Left hindlimb (tissue), 1 donor: ENCODE data around the gene IP6K1.
"Not testable (repeated sequence)": the region's sequence is repeated elsewhere in the genome, so short reads cannot be mapped to it uniquely, and the experiment has no call there.

ENCODE experiments used
- DNase-seq: peaks from one replicate; pipeline ENCODE4 v3.0.0-alpha.2; 2018

Gene IP6K1

DNA sequence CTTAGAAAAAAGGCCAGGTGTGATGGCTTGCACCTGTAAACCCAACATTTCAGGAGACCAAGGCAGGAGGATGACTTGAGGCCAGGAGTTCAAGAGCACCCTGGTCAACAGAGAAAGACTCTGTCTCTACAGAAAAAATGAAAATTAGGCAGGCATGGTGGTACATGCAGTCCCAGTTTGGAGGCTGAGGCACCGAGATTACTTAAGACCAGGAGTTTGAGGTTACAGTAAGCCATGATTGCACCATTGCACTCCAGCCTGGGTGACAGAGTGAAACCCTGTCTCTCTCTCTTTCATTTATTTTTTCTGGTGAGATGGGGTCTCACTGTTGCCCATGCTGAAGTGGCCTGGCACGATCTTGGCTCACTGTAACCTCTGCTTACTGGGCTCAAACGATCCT lies 24.7 kb downstream of the IP6K1 start:
- no peak for DNase-seq

DNA sequence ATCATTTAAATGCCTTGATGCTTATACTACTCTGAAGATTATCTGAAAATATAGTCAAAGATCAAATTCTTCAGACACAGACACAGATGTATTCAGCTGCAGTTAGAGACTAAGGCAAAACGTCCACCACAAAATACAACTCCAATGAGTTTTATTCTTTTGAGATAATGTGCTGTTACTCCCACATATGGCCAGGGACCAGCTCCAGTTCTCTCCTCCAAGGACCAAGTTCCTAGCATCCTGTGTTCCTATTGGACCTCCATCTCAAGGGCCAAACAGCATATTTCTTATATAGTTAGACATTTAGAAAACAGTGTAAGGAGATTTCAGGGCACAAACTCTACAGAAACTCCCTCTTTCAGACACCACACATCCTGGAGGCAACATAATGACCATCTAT lies 27.1 kb downstream of the IP6K1 start:
- DNase-seq = no peak

GRCh38 chr3:49757197-49757596 lies 29.1 kb downstream of the IP6K1 start:
- no peak for DNase-seq

DNA sequence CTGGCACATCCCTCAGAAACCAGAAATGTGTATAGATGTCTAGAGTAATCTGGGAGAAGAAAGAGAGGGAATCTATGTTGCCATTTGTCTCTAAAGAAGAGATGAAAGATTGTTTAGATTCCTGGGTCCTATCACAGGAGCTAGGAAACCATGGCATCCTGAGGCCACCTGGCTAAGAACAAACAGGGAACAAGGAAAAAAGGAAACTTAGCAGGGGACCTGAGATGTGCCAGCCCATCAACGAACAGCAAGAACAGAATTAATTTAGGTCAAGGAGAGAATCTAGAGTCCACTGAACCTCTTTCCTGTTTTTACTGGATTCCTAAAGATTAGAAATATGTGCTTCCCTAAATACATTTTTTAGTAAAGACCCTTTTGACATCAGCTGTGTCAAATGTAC lies 30.3 kb downstream of the IP6K1 start:
- DNase-seq = no peak

DNA sequence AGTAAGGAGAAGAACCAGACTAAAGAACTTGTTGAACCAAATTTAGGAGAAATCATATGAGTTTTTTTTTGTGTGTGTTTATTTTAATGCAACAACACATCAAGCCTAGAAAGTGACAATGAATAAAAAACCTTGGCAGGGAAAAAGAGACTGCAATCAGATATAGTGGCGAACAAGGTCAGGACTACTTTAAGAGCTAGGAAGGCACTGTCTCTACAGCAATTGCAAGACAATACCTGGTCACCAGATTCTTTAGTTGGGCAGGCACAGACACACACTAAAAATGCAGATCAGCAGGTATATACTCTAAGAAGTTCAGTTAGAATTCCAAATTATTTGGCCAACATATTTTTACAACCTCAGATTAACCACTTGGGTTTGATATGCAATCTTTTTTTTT lies 31.8 kb downstream of the IP6K1 start:
- DNase-seq = no peak

- no peak for DNase-seq
Measured at GRCh38 chr3:49751501-49751900, 34.8 kb downstream of the IP6K1 start.

- no peak for DNase-seq
Measured at GRCh38 chr3:49750056-49750455, 36.3 kb downstream of the IP6K1 start.

GRCh38 chr3:49748874-49749273 lies 37.5 kb downstream of the IP6K1 start:
- not testable (repeated sequence) for DNase-seq

- DNase-seq = no peak
Measured at GRCh38 chr3:49747792-49748480, 38.4 kb downstream of the IP6K1 start.

GRCh38 chr3:49745986-49746385 lies 40.4 kb downstream of the IP6K1 start:
- no peak for DNase-seq

DNA sequence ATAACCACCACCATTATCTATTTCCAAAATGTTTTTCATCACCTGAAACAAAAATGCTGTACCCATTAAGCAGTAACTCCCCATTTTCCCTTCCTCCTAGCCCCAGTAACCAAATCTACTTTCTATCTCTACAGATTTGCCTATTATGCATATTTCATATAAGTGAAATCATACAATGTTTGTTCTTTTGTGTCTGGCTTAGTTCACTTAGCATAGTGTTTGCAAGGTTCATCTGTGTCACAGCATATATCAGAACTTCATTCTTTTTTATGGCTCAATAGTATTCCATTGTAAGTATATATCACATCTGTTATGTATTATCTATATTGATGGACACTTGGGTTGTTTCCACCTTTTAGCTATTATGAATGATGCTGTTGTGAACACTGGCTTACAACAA lies 45.9 kb downstream of the IP6K1 start:
- no peak for DNase-seq

DNA sequence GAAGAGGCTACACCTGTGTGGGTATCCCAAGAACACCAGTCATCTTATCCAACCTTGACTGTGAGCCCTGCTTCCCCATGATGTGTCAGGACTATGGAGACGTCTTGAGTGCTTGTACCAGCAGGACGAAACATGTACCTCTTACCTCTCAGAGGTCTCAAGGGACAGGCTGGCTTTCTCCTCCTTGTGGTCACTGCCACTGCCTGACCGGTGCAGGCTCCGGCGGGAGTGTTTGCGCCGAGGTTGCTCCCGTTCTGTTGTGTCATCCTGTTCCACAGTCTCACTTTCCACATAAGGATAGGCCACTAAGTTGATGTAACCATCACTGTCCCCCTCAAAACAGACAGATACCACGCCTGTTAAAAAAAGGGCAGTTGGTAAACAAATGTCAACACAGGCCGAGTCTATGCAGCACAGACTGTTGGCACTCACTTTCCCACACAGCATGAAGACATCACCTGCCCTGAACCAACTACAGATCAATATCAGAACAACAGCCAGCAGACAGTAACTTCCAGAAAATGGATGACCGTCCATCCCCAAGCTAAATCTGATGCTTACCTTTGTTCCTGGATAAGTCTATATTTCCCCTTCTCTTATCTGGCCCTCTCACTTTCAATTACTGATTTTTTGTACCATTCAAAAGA lies 48.2 kb downstream of the IP6K1 start:
- DNase-seq = no peak

DNA sequence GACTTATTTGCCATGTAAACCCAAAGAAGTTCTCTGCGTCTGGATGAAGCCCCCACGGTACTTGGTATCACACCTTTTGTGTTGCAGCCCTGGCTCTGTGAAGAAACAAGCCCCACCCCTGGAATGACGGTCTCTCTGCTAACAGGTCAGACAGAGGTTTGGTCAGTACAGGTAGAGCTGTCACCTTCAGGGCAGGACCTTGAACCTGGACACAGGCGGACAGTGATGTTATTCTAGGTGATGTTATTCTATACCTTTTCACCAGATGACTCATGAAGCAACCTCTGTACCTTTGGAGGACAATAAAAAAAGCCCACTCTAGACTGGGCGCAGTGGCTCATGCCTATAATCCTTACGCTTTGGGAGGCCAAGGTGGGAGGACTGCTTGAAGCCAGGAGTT lies 51.6 kb downstream of the IP6K1 start:
- no peak for DNase-seq

- no peak for DNase-seq
Measured at GRCh38 chr3:49733551-49733950, 52.8 kb downstream of the IP6K1 start.

DNA sequence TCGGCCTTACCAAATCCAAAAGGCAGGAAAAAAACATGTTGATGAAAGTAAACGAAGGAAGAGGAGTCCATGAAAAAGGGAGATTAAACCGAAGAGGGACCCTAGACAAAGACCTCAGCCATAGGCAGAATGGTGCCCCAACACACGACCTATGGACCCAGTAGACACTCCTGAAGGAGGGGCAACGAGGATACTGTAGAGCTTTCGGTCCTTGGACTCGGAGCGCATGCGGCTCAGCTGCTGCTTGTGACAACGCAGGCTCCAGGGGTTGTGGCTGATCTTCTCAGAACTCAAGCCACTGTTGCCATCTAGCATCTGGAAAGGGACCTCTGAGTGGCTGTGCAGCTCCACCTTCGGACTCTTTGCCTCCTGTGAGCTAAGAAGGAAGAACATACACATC lies 53.7 kb downstream of the IP6K1 start:
- DNase-seq = no peak

- no peak for DNase-seq
Measured at GRCh38 chr3:49729966-49730609, 56.3 kb downstream of the IP6K1 start.

DNA sequence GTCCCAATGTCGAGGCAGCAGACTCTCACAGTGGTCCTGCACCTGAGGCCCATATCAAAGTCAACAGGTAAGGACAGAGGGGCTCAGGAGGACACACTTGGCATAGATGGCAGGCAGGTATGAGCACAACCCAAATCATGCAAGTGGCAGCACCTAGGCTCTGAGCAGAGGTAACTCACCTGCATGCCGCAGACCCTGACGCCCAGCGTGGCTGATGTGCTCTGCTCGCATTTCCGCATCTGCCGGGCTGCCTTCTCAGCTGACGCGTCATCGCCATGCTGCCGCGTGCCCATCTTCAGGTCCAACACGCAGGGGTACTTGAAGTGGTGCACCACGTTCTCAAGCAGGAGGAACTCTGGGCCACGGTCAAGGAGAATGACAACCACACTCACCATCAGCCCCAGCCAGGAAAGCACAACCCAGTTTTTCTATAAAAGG lies 58.4 kb downstream of the IP6K1 start:
- DNase-seq = no peak

GRCh38 chr3:49727154-49727923 lies 59.0 kb downstream of the IP6K1 start:
- DNase-seq = peak; percentile 33

DNA sequence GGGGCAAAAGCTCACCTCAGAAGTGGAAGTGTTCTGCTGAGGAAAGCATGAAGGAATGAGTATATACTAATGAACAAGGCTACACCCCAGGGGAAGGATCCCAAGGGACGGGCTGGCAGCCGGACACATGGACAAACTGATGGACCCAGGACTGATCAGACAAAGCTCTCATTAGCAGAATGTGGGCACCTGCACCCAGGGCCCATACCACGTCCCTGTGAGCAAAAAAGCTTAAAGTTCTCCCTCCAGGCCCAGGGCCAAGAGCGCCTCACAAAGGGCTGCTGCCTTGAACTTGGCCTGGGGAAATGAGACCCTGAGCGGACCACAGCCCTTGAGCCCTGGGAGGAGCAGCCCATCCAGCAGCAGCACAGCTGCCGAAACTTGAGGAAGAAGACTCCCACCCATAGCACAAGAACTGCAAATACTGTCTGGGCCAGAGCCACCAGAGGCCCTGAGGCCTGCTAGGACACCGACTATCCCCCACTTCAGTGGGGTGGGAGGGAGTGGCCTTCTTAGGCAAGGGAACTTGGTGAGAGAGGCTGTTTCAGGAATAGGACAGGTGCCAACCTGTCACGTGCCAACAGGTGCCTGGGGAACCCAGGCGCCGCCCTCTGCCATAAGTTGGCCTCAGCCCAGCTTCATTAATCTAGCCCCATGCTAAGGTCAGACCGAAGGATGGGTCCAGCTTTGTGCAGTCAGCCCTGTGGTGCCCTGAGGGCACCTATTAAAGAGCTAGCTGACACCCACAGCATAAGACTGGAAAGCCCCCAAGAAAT lies 60.2 kb downstream of the IP6K1 start:
- peak; percentile 32 for DNase-seq

DNA sequence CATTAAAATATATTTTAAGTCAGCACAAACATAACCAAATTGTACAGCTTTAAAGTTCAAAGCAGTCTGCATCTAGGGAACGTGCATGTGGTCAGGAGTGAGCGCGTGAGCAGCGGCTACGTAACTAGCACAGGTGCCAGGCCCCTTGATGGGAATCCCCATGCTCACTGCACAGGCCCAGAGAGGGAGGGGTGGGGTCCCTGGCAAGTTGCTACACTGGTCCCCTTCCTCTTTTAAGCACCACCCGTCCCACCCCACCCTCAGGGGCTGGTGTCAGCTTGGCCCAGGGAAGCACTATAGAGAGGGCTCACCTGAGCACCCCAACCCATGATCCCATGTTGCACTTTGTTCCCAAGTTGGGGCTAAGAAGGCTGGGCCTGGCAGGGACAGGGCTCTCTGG lies 61.8 kb downstream of the IP6K1 start:
- peak; percentile 47 for DNase-seq

DNA sequence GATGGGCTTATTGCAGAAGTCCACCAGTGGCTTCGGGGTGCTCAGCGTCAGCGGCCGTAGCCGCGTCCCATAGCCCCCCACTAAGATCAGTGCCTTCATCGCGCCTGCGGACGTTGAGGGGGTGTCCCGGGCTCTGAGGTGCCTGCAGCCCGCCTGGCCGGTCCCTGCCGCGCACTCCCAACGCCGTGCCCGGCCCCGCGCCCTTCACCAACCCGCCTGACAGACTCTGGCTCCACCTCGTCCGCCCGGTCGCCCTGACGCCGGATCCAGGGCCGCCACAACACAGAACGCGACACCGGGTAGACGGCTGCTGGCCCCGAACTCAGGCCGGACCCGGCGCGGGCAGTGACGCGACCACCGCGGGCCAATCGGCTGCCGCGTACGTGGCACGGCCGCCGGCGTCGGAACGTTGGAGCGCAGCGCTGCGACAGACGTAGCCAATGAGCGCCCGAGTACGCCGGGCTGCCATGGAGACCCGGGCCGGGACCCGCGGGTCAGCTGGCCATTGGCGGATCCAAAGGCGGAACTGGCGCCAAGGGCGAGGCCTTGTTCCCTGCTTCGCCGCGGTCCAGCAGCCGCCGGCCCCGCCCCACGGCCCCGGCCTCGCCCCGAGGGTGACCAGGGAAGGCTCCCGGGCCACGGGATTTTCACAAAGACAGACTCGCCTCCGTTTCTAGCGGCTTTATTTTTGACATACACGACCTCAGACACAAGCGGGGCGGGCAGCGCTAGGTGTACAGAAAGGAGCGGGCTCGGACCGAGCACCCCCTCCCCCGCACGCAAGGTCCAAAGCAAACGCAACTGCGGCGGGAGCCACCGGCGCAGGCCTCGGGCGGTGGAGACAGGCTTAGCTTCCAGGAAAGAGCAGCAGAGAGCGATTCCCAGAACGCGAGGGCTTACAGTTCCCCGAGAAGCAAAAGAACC lies 62.5 kb downstream of the IP6K1 start, which contains the start of gene GMPPB:
Gene GMPPB, minus strand, starts transcription at position 324 of the 924 bp plus-strand sequence. Its CDS starts 225 bp downstream, at position 99.
- DNase-seq = peak; percentile 98

DNA sequence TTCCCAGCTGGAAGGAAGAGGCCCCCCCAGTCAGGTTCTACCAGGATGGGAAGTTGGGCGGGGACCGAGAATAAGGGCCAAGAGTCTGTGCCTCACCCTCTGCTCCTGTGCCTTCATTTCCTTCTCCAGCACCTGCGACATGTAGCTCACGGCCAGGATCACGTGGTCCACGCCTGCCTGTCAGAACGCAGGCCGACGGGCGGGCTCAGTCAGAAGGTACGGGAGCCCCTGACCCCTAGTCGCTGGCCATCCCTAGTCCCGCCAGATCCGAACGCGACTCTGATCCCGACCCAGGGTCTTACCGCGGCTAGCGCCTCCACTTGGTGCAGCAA lies 63.1 kb downstream of the IP6K1 start:
- peak; percentile 56 for DNase-seq
